WERI-Rb-1 (cell line): ENCODE measurements around the gene EVI5.

Experiments used
- DNase-seq: peaks from one replicate; pipeline ENCODE4 v3.0.0-alpha.2; 2020
- H3K27ac ChIP-seq: fragments of 250-450 bp; sonication (Bioruptor Pico); 2 replicates; pipeline ENCODE4 v1.5.1; 2020; ENCODE audit warnings: mild to moderate bottlenecking, moderate library complexity
- H3K27me3 ChIP-seq: fragments of 250-450 bp; sonication (Bioruptor Pico); 2 replicates; pipeline ENCODE4 v1.5.1; 2021; ENCODE audit warnings: mild to moderate bottlenecking, low read depth, moderate library complexity; ENCODE audit not compliant: insufficient read depth, severe bottlenecking
- H3K36me3 ChIP-seq: fragments of 250-450 bp; sonication (Bioruptor Pico); 2 replicates; pipeline ENCODE4 v1.5.1; 2020; ENCODE audit warnings: mild to moderate bottlenecking, moderate library complexity
- H3K4me3 ChIP-seq: 2 replicates; pipeline ENCODE4 v1.5.1; 2011; ENCODE audit warnings: low read depth, mild to moderate bottlenecking, control low read depth, low read length
- H3K9me3 ChIP-seq: fragments of 250-450 bp; sonication (Bioruptor Pico); 2 replicates; pipeline ENCODE4 v1.5.1; 2021; ENCODE audit warnings: mild to moderate bottlenecking, moderate library complexity; ENCODE audit not compliant: severe bottlenecking
- TF ChIP-seq, protein P1 (sequence below): IDR thresholded peaks from 2 replicates; pipeline ENCODE4 v1.5.1; 2011; ENCODE audit warnings: low read depth, mild to moderate bottlenecking, control low read depth, inconsistent platforms, low read length

EVI5 gene

DNA sequence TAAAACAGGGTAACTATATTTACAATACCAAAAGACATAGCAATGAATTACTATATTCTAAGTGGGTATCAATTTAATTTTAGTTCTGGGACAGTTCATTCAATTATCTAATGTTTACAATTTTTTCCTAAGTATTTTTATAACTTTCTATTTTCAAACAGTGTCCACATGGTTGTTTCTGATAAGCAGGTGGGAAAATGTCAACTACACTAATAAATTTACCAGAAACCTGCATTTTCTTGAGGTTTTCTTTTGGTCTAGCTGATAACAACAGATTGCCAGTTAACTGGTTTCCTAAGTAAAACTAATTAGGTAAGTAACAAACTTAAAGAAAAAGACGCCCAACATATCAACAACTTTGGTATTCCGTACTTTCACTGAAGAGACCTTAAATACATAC lies 213.3 kb downstream of the EVI5 start:
- H3K36me3 ChIP-seq, result no peaks in the 10 kb centered on the region
- no peak for DNase-seq
- H3K27ac ChIP-seq, result no peak overlapping the region
- TF ChIP-seq, protein P1, sequence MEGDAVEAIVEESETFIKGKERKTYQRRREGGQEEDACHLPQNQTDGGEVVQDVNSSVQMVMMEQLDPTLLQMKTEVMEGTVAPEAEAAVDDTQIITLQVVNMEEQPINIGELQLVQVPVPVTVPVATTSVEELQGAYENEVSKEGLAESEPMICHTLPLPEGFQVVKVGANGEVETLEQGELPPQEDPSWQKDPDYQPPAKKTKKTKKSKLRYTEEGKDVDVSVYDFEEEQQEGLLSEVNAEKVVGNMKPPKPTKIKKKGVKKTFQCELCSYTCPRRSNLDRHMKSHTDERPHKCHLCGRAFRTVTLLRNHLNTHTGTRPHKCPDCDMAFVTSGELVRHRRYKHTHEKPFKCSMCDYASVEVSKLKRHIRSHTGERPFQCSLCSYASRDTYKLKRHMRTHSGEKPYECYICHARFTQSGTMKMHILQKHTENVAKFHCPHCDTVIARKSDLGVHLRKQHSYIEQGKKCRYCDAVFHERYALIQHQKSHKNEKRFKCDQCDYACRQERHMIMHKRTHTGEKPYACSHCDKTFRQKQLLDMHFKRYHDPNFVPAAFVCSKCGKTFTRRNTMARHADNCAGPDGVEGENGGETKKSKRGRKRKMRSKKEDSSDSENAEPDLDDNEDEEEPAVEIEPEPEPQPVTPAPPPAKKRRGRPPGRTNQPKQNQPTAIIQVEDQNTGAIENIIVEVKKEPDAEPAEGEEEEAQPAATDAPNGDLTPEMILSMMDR, result no peak
- H3K9me3 ChIP-seq, result no peaks in the 10 kb centered on the region
- H3K27me3 ChIP-seq, result no peaks in the 10 kb centered on the region
- no peak overlapping the region for H3K4me3 ChIP-seq

DNA sequence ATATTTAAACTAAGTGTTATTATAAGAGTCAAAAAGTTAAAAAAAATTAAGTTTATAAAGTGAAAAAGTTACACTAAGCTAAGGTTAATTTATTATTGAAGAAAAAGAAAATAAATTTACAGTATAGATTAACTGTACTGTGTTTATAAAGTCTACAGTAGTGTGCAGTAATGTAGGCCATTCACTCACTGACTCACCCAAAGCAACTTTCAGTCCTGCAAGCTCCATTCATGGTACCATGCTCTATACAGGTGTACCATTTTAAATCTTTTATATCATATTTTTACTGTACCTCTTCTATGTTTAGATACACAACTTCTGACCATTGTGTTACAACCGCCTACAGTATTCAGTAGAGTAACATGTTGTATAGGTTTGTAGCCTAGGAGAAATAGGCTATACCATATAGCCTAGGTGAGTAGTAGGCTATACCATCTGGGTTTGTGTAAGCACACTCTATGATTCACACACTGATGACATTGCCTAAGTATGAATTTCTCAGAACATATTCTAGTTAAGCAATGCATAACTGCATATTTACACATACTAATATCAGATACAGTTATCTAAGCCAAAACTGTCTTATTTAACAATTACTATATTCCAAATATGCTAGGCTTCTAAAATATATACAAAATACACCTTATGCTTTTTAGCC lies 217.6 kb downstream of the EVI5 start:
- no peak overlapping the region for H3K4me3 ChIP-seq
- no peak overlapping the region for H3K27ac ChIP-seq
- H3K9me3 ChIP-seq, result no peaks in the 10 kb centered on the region
- no peaks in the 10 kb centered on the region for H3K36me3 ChIP-seq
- no peaks in the 10 kb centered on the region for H3K27me3 ChIP-seq
- DNase-seq, result no peak
- TF ChIP-seq, protein P1, result no peak

DNA sequence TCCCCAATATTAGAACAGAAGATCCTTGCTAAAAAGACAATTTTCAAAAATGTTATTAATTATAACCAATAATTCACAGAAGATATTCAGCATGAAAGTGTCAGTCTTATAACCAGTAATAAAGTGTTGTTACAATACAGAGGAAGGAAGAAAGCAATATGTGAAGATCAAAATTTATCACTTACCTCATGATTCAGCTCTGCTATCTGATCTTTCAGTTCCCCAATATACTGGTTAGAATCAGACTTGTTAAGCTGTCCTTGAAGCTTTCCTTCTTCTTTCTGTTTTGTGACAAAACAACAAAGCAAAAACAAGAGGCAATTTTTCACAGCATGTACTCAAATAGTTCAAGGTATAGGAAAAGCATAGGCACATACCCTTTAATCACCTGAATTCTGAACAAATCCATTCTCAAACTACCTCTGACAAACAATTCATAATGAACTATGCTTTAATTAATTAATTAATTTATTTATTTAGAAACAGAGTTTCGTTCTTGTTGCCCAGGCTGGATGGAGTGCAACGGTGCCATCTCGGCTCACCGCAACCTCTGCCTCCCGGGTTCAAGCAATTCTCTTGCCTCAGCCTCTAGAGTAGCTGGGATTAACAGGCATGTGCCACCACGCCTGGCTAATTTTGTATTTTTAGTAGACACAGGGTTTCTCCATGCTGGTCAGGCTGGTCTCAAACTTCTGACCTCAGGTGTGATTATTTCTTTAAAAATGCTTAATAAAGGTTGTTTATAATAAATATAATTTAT lies 221.3 kb downstream of the EVI5 start:
- Histone ChIP-seq H3K27me3 (no peaks in the 10 kb centered on the region), H3K36me3 (no peaks in the 10 kb centered on the region), H3K9me3 (no peaks in the 10 kb centered on the region), H3K27ac (no peak overlapping the region), H3K4me3 (no peak overlapping the region)
- DNase-seq, result no peak
- TF ChIP-seq, protein P1, result no peak

DNA sequence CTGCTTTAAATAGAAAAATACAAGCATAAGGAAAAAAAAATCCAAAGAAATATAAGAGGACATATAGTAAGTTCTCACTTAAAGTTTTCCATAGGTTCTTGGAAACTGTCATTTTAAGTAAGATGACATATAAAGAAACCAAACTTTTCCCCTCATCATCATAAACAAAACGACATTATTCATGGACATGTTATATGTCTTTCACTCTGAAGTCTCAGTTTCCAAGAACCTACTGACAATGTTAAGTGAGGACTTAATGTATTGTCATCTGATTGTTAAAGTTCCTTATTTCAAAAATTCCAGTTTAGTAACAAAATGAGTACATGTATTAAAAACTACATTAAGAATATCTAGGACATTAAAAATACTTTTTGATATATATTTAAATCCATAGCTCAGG lies 228.6 kb downstream of the EVI5 start:
- TF ChIP-seq, protein P1, result no peak
- no peaks in the 10 kb centered on the region for H3K27me3 ChIP-seq
- H3K9me3 ChIP-seq, result no peaks in the 10 kb centered on the region
- no peak overlapping the region for H3K27ac ChIP-seq
- DNase-seq, result no peak
- H3K36me3 ChIP-seq, result no peaks in the 10 kb centered on the region
- no peak overlapping the region for H3K4me3 ChIP-seq

DNA sequence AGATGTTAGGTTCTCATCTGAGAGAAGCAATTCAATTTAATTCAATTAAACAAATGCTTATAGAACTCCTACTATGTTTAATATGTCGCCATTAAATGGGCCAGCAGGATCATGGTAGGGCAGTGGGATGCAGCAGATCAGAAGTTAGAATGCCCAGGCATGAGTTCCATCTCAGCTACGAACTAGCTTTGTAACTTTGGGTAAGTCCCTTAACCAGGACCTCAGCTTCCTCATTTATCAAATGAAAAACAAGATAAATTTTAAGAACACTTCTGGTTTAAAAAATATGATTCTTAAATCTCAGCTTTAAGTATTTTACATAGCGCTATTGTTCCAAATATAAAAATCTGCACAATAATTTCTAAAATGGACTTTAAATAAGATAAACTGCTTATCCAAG lies 230.7 kb downstream of the EVI5 start:
- no peak for DNase-seq
- Histone ChIP-seq H3K36me3 (no peaks in the 10 kb centered on the region), H3K27me3 (no peaks in the 10 kb centered on the region), H3K27ac (no peak overlapping the region), H3K4me3 (no peak overlapping the region), H3K9me3 (no peaks in the 10 kb centered on the region)
- TF ChIP-seq, protein P1, result no peak

DNA sequence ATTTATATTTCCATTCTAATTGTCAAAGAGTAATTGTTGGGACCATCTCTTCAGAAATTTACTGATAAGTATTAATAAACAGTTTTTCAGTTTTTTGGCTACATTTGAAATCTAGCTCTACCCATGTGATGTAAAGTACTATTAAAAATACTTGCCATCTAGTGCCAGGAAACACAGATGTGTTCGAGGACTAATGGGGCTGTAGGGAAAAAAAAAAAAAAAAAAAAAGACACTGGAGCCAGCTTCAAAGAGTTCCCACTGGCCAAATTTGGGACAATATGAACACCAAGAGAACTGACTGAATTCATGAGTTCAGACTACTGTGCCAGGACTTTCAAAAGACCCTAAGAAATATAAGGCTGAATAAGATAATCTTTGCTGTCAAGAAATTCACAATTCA lies 233.0 kb downstream of the EVI5 start:
- Histone ChIP-seq H3K27ac (no peak overlapping the region), H3K4me3 (no peak overlapping the region), H3K36me3 (no peaks in the 10 kb centered on the region), H3K9me3 (no peaks in the 10 kb centered on the region), H3K27me3 (no peaks in the 10 kb centered on the region)
- no peak for DNase-seq
- TF ChIP-seq, protein P1, result no peak
